ENCODE measurements around the gene EXOSC2. TPM values are rescaled to one million over a fixed set of nuclear protein-coding genes. Genes with fewer than 3 reads are reported as not detected.
"Not testable (repeated sequence)": the region's sequence is repeated elsewhere in the genome, so short reads cannot be mapped to it uniquely, and the experiment has no call there.

The EXOSC2 gene
- total RNA-seq, 4 donors from 2014 or later, result 16.9 to 46.6 (median 22.6) TPM

DNA sequence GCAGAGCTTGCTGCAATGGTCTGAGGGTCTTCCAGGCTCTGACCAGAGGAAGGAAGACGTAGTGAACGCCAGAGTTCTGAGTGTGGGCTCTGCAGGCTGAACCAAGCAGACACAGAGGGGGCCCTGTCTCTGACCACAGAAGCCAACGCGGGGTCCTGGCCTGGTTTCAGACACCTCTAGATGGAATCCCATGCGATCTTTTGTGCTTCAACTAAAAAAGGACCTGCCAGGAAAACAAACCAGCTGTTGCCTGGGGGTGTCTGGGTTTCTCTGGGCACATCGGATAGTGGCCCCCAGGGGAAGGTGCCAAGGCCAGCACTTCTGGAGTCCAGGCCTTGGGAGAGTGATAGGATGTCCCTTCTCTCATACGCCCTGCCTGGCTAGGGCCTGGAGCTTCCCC lies 16.3 kb upstream of the EXOSC2 start:
- ATAC-seq (ENCODE audit: low FRiP score) (no peak), DNase-seq (ENCODE audit: low spot score) (no peak)
- TF ChIP-seq, protein P1, sequence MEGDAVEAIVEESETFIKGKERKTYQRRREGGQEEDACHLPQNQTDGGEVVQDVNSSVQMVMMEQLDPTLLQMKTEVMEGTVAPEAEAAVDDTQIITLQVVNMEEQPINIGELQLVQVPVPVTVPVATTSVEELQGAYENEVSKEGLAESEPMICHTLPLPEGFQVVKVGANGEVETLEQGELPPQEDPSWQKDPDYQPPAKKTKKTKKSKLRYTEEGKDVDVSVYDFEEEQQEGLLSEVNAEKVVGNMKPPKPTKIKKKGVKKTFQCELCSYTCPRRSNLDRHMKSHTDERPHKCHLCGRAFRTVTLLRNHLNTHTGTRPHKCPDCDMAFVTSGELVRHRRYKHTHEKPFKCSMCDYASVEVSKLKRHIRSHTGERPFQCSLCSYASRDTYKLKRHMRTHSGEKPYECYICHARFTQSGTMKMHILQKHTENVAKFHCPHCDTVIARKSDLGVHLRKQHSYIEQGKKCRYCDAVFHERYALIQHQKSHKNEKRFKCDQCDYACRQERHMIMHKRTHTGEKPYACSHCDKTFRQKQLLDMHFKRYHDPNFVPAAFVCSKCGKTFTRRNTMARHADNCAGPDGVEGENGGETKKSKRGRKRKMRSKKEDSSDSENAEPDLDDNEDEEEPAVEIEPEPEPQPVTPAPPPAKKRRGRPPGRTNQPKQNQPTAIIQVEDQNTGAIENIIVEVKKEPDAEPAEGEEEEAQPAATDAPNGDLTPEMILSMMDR (IDR thresholded peaks at IDR 0.05), result no peak

- DNase-seq (ENCODE audit: low spot score), result peak; percentile 44
- TF ChIP-seq, protein P1 (IDR thresholded peaks at IDR 0.05), result no peak
- peak; percentile 72 for ATAC-seq (ENCODE audit: low FRiP score)
These were observed 12.5 kb upstream of the EXOSC2 start for GRCh38 chr9:130680836-130681768.

- TF ChIP-seq, protein P1 (IDR thresholded peaks at IDR 0.05), result no peak
- DNase-seq (ENCODE audit: low spot score) (no peak), ATAC-seq (ENCODE audit: low FRiP score) (peak; percentile 18)
These were observed 11.7 kb upstream of the EXOSC2 start for GRCh38 chr9:130681769-130682420.

GRCh38 chr9:130682421-130683121 lies 11.0 kb upstream of the EXOSC2 start:
- DNase-seq (ENCODE audit: low spot score) (peak; percentile 38), ATAC-seq (ENCODE audit: low FRiP score) (peak; percentile 40)
- TF ChIP-seq, protein P1 (IDR thresholded peaks at IDR 0.05), result no peak

GRCh38 chr9:130685104-130685503 lies 8.5 kb upstream of the EXOSC2 start:
- DNase-seq (ENCODE audit: low spot score) (no peak), ATAC-seq (ENCODE audit: low FRiP score) (no peak)
- TF ChIP-seq, protein P1 (IDR thresholded peaks at IDR 0.05), result no peak

DNA sequence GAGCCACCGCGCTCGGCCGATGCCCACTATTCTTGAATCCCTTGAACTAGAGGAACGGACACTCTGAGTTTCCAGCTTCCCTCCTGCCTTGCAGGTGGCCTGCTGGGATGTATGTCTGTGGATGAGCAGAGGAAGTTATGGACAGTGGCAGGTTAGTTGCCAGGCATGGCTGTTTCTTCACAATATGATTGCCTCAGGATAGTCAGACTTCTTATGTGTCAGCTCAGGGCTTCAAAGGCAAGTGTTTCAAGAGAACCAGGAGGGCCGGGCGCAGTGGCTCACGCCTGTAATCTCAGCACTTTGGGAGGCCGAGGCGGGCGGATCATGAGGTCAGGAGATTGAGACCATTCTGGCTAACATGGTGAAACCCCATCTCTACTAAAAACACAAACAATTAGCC lies 7.6 kb upstream of the EXOSC2 start:
- not testable (repeated sequence) for DNase-seq (ENCODE audit: low spot score); ATAC-seq (ENCODE audit: low FRiP score)

DNA sequence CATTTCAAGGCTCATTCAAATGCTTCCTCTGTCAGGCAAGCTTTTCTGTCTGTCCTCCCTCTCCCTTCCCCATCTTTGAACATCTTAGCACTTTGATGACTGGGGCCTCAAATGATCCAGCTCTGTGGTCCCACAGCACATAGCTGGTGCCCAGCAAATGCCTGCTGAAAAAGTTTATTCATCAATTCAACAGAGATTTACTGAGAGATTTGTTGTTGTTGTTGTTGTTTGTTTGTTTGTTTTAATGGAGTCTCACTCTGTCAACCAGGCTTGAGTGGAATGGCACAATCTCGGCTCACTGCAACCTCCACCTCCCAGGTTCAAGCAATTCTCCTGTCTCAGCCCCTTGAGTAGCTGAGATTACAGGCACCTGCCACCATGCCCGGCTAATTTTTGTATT lies 6.0 kb upstream of the EXOSC2 start:
- DNase-seq (ENCODE audit: low spot score) (no peak), ATAC-seq (ENCODE audit: low FRiP score) (no peak)
- TF ChIP-seq, protein P1 (IDR thresholded peaks at IDR 0.05), result no peak
